Measurements from ENCODE around the gene COLGALT1.

GRCh38 chr19:17541184-17541759 lies 14.2 kb upstream of the COLGALT1 start:
- TF ChIP-seq JUN (IDR thresholded peaks at IDR 0.05) (no peak), POLR2A (IDR thresholded peaks at IDR 0.05; ENCODE audit: low read length) (no peak), CTCF (IDR thresholded peaks at IDR 0.05) (no peak), ZC3H11A (IDR thresholded peaks at IDR 0.05) (no peak), RAD21 (conservative IDR thresholded peaks at IDR 0.05 in 1 of 2, IDR thresholded peaks at IDR 0.05 in 1 of 2) (no peak), MAZ (IDR thresholded peaks at IDR 0.05; ENCODE audit: borderline replicate concordance, low read depth, low read length) (no peak), RARB (CRISPR knock-in tag; IDR thresholded peaks at IDR 0.05) (no peak), SMC3 (IDR thresholded peaks at IDR 0.05) (no peak), JUNB (IDR thresholded peaks at IDR 0.05) (no peak)
- TF ChIP-seq, protein P1, sequence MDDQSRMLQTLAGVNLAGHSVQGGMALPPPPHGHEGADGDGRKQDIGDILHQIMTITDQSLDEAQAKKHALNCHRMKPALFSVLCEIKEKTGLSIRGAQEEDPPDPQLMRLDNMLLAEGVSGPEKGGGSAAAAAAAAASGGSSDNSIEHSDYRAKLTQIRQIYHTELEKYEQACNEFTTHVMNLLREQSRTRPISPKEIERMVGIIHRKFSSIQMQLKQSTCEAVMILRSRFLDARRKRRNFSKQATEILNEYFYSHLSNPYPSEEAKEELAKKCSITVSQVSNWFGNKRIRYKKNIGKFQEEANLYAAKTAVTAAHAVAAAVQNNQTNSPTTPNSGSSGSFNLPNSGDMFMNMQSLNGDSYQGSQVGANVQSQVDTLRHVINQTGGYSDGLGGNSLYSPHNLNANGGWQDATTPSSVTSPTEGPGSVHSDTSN (IDR thresholded peaks at IDR 0.05), result no peak
